ENCODE results near the gene GYPE.
"Not testable (repeated sequence)": the region's sequence is repeated elsewhere in the genome, so short reads cannot be mapped to it uniquely, and the experiment has no call there.

Gene GYPE

DNA sequence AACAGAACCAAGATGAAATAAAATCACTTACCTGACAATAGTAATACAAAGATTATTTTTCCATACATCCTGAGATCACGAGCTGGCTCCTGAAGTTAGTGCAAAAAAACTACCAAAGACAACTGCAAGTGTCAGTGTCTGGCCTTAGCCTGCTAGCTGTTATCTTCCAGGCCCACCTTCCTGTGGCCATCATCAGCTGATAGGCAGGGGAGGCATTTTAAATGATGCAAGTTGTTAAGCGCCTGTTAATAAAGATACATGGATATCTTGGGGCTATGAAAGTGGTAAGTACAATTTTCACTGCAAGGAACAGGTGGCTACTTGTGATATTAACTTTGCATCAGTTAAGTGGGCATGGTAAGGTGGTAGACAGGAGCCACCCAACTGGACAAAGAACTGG is at the start of gene GYPE:
Gene GYPE, minus strand, starts transcription at position 120 of the 400 bp plus-strand sequence. Its CDS starts 52 bp downstream, at position 68.
- DNase-seq = not testable (repeated sequence)

DNA sequence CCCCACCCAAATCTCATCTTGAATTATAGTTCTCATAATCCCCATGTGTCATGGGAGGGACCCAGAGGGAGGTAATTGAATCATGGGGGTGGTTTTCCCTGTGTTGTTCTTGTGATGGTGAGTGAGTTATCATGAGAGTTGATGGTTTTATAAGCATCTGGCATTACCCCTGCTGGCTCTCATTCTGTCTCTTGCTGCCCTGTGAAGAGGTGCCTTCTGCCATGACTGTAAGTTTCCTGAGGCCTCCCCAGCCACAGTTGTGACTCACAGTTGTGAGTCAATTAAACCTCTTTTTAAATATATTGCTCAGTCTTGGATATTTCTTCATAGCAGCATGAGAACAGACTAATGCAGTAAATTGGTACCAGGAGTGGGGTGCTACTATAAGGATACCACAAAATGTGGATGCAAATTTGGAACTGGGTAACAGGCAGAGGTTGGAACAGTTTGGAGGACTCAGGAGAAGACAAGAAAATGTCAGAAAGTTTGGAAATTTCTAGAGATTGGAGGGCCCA is 46.2 kb upstream of the GYPE start:
- DNase-seq = not testable (repeated sequence)

DNA sequence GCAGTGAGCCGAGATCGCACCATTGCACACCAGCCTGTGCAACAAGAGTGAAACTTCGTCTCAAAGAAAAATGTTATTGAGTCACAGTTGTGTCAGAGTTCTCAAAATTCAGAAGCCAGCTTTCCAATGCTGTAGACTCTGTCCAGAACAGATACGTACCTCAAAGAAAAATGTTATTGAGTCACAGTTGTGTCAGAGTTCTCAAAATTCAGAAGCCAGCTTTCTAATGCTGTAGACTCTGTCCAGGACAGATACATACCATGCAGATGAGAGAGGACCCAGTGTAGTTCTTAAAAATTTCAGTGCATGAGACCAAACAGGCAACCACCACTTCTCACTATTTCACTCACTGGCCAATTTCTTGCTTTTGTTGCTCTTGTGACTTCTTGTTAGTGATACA is 45.6 kb upstream of the GYPE start:
- DNase-seq = not testable (repeated sequence)

DNA sequence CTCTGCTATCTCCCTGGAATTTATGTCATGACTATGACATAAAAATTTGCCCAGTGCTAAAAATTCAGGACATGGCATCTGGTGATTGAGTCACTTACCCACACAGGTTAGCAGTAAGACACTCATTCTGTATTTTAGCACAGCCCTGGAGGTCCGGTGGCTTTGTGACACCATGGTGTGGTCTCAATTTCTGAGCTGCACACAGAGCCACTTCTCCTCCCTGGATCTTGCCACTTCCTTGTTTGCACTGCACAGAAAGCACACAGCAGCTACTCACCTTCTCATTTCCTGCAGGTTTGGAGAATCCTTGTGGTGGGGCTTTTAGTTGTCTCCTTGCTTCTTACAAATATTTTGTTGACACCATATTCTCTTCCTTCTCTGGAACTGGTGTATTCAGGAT is 44.8 kb upstream of the GYPE start:
- DNase-seq = not testable (repeated sequence)

DNA sequence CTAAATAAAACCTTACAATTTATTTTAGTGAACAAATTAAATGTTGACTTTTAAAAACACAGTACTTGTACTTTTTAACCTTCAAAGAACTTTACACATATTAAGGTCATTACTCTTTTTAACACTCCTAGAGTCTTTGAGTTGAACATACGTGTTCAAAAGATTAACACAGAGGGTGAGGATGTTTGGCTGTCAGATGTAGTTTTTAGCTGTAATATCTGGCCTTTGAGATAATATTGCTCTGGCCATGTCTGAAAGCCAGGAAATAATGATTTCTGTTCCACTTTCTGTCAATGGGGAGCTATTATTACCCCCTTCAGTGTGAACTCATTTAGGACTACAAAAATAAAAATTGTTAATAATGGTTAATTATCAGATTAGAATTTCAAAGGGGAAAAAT is 42.1 kb upstream of the GYPE start:
- not testable (repeated sequence) for DNase-seq

DNA sequence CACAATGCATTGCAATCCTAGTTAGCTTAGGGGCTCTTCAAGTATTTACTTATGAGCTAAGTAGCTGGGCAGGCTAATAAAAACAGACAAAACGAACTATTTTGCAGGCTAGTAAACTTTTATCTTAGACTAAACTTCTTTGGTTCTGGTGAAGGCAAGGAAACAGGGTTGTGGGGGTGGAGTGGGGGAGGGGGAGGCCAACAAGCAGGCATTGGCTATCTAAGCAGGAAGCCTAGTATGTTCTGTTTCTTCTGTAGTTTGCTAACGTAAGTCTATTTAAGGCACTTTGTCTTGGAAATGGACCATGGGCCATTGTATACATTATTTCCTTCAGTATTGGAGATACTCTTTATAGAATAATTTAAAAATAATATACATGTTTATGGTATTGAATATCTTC is 35.3 kb upstream of the GYPE start:
- DNase-seq = not testable (repeated sequence)

DNA sequence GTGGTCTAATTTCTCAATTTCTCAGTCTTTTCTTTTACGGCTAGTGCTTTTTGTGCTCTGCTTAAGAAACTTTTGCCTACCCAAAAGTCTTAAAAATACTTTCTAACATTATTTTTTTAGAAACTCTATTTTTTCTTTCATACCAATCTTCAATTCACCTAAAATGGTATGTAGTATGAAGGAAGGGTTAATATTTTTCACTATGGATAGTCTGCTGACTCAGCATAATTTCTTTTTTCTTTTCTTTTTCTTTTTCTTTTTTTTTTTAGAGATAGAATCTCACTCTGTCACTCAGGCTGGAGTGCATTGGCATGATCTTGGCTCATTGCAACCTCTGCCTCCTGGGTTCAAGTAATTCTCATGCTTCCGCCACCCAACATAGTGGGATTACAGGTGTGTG is 34.2 kb upstream of the GYPE start:
- no peak for DNase-seq

DNA sequence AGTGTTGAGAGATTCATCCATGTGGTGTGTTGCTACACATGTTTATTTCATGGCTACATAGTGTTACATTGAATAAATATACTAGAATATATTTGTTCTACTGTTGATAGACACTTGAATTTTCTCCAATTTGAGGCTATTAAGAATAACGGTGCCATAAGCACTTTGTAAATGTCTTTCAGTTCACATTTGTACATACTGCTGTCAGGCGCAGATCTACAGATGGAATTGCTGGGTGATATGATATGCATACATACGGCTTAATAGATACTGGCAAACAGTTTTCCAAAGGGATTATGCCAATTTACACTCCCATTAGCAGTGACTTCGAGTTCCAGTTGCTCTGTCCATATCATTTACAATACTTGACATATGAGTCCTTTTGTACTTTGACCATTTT is 33.5 kb upstream of the GYPE start:
- DNase-seq = not testable (repeated sequence)

DNA sequence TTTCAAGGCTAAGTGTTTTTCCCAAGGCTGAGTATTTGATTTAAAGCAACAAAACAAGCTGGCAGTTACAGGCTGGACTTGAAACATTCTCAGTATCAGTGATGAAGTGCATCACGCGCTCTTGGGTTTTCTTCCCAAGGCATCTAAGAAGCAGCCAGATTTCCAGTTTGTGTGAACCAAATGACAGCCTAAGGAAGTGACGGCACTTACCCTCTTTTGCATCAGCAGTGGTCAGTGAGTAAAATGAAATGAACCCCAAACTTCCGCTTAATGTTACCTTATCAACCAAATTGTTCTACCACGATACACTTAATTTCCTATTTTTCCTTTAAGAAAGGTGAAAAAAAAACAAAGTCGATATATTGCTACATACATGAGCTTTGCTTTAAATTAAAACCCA is 15.8 kb upstream of the GYPE start:
- peak; percentile 11 for DNase-seq

DNA sequence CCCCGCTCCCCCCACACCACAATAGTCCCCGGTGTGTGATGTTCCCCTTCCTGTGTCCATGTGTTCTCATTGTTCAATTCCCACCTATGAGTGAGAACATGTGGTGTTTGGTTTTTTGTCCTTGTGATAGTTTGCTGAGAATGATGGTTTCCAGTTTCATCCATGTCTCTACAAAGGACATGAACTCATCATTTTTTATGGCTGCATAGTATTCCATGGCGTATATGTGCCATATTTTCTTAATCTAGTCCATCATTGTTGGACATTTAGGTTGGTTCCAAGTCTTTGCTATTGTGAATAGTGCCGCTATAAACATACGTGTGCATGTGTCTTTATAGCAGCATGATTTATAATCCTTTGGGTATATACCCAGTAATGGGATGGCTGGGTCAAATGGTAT is 11.1 kb upstream of the GYPE start:
- not testable (repeated sequence) for DNase-seq

DNA sequence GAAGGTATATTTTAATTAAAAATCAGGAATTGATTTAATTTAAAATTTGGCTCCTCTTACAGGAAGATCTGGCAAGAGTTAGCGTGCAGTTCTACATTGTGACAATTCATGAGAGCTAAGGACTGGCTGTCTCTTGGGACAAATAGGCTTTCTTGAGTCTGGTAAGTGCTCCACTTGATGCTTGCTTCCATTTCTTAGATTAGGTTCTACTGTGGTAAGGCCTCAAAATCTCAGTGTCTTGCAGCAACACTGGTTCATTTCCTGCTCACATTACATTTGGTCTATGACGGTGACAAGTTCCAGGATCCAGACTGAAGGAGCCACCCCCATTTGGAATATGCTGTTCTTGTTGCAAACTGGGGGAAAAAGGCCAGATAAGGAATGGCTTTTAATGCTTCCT is 7.1 kb upstream of the GYPE start:
- DNase-seq = not testable (repeated sequence)

DNA sequence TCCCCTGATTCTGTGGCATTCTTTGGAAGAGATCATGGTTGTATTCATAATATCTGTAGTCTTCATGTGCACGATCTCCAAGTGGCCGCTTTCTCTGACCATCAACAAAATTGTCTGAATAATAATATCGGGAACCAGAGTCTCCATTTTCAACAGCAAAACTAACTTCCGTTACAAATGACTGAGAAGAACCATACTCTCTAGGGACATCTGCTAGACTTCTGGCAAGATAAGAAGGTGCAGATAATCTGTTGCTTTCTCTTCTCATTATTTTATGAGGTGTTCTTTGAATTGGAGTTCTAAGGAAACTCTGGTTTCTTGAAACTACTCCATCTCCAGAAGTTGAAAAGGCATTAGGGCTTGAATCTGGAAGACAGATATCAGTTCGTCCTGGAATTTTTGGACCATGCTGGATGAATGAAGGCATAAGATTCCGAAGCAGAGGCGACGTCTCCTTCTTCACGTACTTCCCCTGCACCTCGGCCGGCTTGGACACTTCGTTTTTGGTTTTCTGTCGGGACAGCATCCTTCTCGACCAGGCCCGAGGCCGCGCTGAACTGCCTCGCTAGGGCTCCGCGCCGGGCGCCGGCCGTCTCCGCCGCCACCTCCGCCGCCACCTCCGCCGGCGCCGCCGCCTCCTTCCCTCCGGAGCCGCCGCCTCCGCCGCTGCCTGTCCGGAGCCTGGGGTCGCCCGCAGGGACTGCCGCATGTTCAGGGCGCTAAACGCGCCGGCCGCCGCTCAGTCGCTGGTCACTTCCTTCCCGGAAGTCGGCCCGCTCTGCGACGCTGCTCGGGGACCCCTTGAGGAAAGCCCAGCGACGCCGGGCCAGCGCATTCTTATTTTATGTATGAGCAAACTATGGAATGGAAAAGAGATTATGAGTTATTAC is 6.4 kb upstream of the GYPE start:
- DNase-seq = peak; percentile 30

DNA sequence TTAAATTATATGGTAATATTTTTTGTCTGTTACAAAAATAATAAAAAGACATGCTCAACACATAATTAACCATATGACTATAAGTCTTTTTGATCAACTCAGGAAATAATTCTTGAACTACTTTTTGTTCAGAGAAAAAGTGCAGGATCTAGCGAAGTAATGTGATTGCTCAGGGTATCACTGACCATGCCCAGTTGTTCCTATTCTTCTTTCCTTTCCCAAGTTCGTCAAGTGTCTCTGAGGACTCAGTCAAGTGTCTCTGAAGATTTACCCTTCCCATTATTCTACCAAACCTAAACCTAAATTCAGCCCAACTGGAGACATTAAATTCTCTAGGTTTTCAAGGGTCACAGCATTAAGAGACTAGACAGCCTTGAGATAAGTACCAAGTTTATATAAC is 5.5 kb upstream of the GYPE start:
- not testable (repeated sequence) for DNase-seq

DNA sequence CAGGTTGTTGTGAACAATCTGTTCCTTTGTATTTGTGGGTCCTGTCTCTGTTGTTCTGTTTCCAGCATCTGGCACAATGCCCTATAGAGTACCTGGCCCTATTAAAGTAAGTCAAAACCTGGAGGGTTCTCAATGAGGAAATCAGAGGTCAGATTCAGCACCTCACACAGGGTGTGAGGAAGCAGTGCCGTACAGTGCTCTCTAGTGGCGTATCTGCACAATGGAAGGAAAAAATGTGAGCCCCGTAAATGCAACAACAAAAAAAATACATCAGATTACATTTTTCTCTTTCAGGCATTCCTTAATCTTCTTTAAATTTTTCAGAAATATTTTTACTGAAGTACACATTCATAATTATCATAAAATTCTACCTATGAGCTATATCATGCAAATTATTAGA is 2.5 kb upstream of the GYPE start:
- DNase-seq = peak; percentile 7

DNA sequence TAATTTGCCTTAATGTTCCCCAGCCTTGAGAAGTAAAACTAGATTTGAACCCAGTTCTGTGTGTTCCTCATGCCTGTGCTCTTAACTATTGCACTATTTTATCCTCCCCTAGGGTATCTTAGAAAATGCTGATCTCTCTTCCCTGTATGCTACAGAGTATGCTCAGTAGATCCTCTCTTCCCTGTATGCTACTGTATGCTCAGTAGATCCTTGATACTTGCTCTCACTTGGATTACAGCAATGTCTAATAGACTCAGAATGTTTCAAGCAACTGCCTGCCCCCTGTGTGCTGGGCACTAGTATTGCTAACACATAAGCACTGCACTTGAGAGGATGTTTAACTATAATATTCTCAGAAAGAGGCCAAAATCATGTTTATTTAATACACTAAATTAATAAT is 928 bp downstream of the GYPE start:
- not testable (repeated sequence) for DNase-seq

DNA sequence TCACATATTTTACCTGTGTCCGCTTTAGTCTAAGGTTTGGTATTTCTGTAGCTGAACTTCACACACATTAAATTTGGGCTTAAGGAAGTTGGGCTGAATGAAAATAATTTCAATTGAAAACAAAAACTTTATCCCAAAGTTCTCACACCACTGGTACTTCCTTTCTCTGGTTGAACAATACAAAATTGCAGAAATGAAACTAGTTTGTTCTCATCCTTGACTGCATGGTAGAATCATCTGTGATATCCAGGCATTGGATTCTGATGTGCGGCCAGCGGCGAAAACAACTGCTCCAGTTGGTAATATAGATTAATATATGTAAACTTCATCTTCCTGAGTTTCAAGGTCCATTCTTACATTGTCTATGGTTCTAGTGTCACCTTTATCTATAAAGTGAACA is 15.0 kb downstream of the GYPE start:
- not testable (repeated sequence) for DNase-seq

DNA sequence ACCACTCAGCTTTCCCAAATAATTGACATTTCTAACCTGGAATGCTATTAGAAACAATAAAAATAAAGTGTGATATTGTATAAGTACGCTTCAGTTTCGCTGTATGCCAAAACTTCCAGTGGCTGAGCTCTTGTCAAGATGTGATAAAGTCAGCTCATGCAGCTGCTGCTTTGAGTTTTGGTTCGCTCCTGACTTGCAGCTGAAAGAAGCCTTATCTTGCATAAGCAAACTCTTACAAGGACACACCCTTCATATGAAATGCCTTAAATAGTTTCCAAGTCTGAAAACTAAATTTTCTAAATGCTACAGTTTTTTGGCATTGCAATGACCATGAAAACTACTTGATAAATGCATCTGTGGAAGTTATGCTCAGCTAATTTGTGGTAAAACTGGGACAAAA is 17.2 kb downstream of the GYPE start:
- not testable (repeated sequence) for DNase-seq

DNA sequence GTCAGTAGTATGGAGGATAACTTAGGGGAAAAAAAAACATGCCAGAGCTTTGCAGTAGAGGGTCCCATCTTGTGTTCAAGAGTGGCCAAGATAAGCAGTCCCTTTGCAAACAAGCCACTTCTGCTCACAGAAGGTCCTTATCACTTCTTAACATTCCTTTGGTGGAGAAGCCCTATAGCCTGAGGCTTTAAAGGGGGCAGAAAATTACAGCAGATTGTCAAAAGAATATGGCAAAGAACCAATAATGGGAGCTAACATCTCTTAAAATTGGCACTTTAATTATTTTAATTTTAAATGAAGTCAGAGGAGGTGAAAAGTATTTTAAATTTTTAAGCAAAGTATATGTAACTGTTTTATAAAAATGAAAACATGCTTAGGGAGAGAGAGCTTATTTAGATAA is 20.4 kb downstream of the GYPE start:
- not testable (repeated sequence) for DNase-seq

DNA sequence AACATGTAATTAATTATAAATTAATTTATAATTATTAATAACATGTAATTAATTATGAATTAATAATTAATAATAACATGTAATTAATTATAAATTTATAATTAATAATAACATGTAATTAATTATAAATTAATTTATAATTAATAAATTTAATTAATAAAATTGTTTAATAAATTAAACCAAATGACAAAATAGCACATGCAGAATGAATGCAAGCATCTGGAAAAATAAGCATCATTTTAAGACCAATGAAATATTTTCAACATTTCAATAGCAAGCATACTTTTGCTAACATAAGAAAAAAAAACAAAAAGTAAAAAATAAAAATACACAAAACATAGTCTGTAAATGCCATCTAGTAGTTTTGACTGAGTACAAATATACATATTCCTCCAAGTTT is 21.8 kb downstream of the GYPE start:
- no peak for DNase-seq

DNA sequence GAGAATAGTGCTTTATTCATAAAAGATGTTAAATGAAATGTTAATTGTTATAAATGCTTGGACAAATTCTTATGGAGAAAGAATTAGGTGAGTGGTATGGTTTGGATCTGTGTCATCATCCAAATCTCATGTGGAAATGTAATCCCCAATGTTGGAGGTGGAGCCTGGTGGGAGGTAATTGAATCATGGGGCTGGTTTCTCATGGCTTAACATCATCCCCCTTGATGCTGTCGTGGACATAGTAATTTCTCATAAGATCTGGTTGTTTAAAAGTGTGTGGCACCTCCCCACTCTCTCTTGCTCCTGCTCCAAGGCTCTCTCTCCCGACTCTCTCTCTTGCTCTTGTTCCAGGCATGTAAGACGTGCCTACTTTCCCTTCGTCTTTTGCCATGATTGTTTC is 22.5 kb downstream of the GYPE start:
- DNase-seq = no peak

DNA sequence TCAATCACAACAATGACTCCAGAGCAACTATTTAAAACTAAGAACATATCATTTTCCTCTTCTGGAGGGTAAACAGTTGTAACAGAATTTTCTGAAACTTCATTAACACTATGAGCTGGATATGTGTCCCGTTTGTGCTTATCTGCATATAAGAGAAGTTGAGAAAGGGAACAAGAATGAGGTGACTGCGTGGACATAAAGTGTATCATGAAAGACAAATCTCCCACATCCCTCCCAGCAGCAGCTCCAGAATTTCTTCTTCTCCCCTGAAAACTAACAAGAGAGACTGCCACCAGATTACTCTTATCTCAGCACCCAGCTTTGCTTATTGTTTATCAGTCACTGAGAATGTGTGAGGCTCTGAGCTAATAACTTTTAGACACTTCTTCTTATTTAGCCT is 25.8 kb downstream of the GYPE start:
- DNase-seq = not testable (repeated sequence)

DNA sequence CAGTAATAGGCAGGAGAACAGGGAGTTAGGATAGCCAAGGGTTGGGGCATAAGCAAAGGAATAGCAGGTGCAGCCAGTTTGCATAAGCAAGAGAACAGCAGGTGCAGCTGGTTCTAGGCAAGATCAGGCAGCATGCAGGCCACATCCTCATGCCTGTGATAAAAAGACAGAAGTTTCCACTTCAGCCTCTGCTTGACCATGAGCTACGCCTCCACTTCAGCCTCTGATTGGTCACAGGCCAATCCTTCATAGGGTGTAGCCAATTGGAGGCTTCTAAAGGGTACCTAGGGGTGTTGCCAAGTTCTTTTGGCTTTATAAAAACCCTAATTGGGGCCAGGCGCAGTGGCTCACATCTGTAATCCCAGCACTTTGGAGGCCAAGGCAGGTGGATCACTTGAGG is 30.0 kb downstream of the GYPE start:
- not testable (repeated sequence) for DNase-seq

DNA sequence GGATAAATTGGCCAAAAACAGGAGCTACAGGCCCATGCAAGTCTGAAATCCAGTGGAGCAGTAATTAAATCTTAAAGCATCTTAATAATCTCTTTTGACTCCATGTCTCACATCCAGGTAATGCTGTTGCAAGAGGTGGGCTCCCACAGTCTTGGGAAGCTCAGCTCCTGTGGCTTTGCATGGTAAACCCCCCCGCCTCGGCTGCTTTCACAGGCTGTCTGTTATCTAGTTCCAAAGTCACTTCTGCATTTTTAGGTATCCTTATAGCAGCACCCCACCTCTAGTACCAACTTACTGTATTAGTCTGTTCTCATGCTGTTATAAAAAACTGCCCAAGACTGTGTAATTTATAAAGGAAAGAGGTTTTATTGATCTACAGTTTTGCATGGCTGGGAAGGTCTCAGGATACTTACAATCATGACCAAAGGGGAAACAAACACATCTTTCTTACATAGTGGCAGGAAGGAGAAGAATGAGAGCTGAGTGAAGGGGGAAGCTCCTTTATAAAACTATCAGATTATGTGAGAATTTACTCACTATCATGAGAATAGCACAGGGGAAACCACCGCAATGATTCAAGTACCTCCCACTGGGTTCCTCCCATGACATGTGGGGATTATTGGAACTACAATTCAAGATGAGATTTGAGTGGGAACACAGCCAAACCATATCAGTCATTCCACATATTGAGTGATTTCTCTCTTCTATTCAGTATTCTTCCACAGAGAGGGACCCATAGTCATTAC is 34.7 kb downstream of the GYPE start:
- DNase-seq = peak; percentile 3

DNA sequence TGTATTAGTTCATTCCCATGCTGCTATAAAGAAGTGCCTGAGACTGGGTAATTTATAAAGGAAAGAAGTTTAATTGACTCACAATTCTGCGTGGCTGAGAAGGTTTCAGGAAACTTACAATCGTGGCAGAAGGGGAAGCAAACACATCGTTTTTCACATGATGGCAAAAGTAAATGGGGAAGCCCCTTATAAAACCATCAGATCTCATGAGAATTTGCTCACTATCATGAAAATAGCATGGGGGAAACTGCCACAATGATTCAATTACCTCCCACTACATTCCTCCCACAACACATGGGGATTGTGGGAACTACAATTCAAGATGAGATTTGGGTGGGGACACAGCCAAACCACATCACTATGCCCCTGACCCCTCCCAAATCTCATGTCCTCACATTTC is 35.4 kb downstream of the GYPE start:
- not testable (repeated sequence) for DNase-seq
